ENCODE data around the gene ACSS2. TPM values are rescaled to one million over a fixed set of nuclear protein-coding genes. Genes with fewer than 3 reads are reported as not detected.

The ACSS2 gene
- total and polyA plus RNA-seq, 2 experiments from 2014 or later = 26.1 to 49.3 TPM

GRCh38 chr20:34942301-34942700 lies 65.9 kb downstream of the ACSS2 start:
- Histone ChIP-seq H3K4me1 (ENCODE audit: insufficient read depth) (no peaks in the 10 kb centered on the region), H2AFZ (no peak overlapping the region), H3F3A (replicated peaks; ENCODE audit: low read depth) (no peaks in the 10 kb centered on the region), H3K79me2 (replicated peaks; ENCODE audit: insufficient read depth) (no peaks in the 10 kb centered on the region), H3K27ac (ENCODE audit: low read depth) (no peak overlapping the region), H4K20me1 (replicated peaks; ENCODE audit: insufficient read depth) (0 out of 2 replicates have a peak, but pooled peaks cover 4% of the 10 kb centered on the region), H3K4me2 (no peak overlapping the region), H3K4me3 (no peak overlapping the region), H3K36me3 (ENCODE audit: insufficient read depth) (peaks cover 7% of the 10 kb centered on the region; the same call in 1 of the 2 replicates), H3K27me3 (ENCODE audit: insufficient read depth) (no peaks in the 10 kb centered on the region), H3K9me2 (ENCODE audit: insufficient read depth) (no peaks in the 10 kb centered on the region)
- TF ChIP-seq ZNF114 (CRISPR knock-in tag; IDR thresholded peaks at IDR 0.05) = no peak
- TF ChIP-seq REST (IDR thresholded peaks at IDR 0.05; ENCODE audit: unreplicated experiment) = no peak
- no peak for TF ChIP-seq ETS1 (IDR thresholded peaks at IDR 0.05)
- TF ChIP-seq ZNF462 (CRISPR knock-in tag; IDR thresholded peaks at IDR 0.05) = no peak
- TF ChIP-seq NANOG (IDR thresholded peaks at IDR 0.05; ENCODE audit: borderline replicate concordance) = no peak
- TF ChIP-seq EZH2phosphoT487 (IDR thresholded peaks at IDR 0.05; ENCODE audit: unreplicated experiment) = no peak
- no peak for TF ChIP-seq EZH2 (IDR thresholded peaks at IDR 0.05; ENCODE audit: low read depth, unreplicated experiment)
- TF ChIP-seq JUNB (IDR thresholded peaks at IDR 0.05; ENCODE audit: unreplicated experiment) = no peak
- TF ChIP-seq POLR2AphosphoS5 (IDR thresholded peaks at IDR 0.05; ENCODE audit: low read depth) = no peak
- TF ChIP-seq STAT1 (IDR thresholded peaks at IDR 0.05; ENCODE audit: unreplicated experiment) = no peak
- no peak for TF ChIP-seq ZNF331 (CRISPR knock-in tag; IDR thresholded peaks at IDR 0.05; ENCODE audit: low read depth)
- TF ChIP-seq CREB1 (CRISPR knock-in tag; IDR thresholded peaks at IDR 0.05; ENCODE audit: low read depth) = no peak
- no peak for TF ChIP-seq CTCF (conservative IDR thresholded peaks at IDR 0.05; ENCODE audit: low read depth in 2 of 2)
- ATAC-seq (no peak), DNase-seq (ENCODE audit: low spot score) (no peak)
- H3K27ac Mint-ChIP-seq = no peak overlapping the region
- no peak overlapping the region for H3K4me3 Mint-ChIP-seq
- H3K9me3 Mint-ChIP-seq = no peaks in the 10 kb centered on the region
- peaks cover 33% of the 10 kb centered on the region for H3K36me3 Mint-ChIP-seq (ENCODE audit: low read depth)
- no peaks in the 10 kb centered on the region for H3K4me1 Mint-ChIP-seq
- no peaks in the 10 kb centered on the region for H3K27me3 Mint-ChIP-seq (ENCODE audit: insufficient read depth, low read depth, poor library complexity)

Measured in GM23338 (cell line).